Effector CD4-positive, alpha-beta T cell (primary cell): ENCODE data around the gene RFLNA. TPM values are rescaled to one million over a fixed set of nuclear protein-coding genes. Genes with fewer than 3 reads are reported as not detected.

Source experiments
- DNase-seq: peaks from one replicate; pipeline ENCODE4 v3.0.0-alpha.2; 2020
- total RNA-seq: gene quantifications from one replicate; lab custom pipeline; 2026; lab: John Stamatoyannopoulos, UW

RFLNA gene, protein sequence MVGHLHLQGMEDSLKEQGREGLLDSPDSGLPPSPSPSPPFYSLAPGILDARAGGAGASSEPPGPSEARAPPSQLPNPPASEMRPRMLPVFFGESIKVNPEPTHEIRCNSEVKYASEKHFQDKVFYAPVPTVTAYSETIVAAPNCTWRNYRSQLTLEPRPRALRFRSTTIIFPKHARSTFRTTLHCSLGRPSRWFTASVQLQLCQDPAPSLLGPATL
- total RNA-seq = not detected

GRCh38 chr12:124294780-124295341 is at the start of gene RFLNA:
Gene RFLNA, plus strand, starts transcription at chr12:124295093. Its CDS starts 337 bp downstream, at chr12:124295430.
- DNase-seq = no peak

DNA sequence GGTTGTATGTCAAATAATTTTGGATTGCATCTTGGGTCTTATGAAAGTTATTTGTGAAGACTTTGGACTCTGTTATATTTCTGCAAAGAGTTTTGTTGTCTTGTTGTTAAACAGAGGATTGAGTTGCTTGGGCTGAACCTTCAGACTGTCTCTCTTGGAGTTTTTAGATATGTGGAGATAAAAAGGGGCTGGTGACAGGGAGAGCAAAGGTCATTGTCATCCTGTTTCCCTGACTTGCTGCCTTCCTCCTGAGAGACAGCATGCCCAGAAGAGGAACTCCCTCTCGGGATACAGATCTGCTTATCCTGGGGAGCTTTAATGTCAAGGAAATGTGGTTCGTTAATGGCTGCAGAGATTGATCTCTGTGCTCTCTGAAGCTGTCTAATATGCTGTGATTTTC is 47.6 kb upstream of the RFLNA start:
- DNase-seq = no peak

- no peak for DNase-seq
These were observed 45.7 kb upstream of the RFLNA start for GRCh38 chr12:124248941-124249825.

- no peak for DNase-seq
These were observed 43.7 kb upstream of the RFLNA start for GRCh38 chr12:124251186-124251585.

GRCh38 chr12:124252964-124253363 is 41.9 kb upstream of the RFLNA start:
- DNase-seq = no peak

DNA sequence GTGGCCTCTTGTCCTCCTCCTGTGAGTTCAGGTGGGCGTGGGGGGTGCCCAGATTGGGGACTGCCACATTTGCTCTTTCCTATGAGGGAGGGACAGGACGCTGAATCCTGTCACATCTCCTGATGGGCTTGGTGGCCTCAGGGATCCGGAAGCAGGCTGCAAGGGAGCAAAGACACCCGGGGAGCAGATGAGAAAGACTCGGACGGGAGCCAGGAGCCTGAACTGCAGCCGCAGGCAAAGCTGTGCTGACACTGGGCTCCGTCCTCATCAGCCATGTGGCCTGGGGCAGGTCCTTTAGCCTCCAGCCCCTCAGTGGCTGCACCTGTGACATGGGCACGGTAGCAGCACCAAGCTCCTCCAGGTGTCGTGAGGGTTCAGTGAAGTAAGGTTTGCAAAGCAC is 40.8 kb upstream of the RFLNA start:
- no peak for DNase-seq

- no peak for DNase-seq
These were observed 35.5 kb upstream of the RFLNA start for GRCh38 chr12:124259154-124260066.

DNA sequence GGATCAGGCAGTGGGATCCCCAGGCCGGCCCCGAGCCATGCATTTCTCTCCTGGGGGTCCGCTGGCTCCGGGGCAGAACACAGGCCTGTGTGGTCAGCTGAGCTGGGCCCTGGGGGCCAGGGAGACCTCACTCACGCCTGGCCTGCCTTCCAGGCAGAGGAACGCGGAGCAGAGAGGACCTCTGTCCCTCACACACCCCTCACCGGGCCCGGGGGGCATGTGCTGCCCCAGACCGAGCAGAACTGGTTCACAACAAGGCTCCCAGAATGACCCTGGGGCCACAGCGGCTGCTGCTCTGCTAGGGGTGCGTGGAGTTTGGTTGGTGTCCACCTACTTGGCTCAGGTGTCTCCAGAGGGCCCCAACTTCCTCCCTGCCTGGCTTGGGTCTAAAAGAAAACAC is 33.0 kb upstream of the RFLNA start:
- no peak for DNase-seq

GRCh38 chr12:124264089-124264795 is 30.7 kb upstream of the RFLNA start:
- DNase-seq = no peak

DNA sequence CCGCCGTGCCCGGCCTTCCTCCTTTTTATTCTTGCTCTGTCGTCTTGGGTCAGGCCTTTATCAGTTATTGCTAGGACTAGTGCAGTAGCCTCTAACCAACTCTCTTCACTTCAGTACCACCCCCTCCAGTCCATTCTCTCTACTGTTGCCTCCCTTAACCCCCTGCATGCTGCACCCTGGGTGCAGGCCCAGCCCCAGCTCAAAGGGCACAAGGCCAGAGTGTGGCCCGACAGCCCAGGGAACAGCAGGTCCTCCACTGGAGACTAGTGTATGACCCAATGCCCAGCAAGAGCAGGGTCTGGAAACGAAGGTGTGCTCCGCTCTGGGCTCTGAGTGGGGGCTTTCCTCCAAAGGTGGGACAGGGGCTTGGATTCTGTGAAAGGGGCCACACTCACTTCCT is 30.0 kb upstream of the RFLNA start:
- DNase-seq = no peak

GRCh38 chr12:124267205-124267778 is 27.6 kb upstream of the RFLNA start:
- DNase-seq = no peak

DNA sequence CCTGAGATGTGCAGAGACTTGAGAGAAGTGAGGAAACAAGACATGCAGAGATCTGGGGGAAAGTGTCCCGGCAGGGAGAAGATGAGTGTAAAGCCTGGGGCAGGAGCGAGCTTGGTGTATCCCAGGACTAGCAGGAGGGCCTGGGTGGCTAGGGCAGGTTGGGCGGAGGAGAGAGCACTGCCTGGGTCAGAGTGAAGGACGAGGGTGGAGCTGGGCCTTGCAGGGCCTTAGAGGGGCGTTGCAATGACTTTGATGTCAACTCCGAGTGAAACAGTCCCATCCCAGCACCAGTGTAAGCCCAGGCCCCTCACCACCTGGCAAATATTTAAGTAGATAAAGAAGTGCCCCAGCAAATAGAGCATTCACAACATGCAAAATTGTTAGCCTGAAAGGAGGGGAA is 24.2 kb upstream of the RFLNA start:
- no peak for DNase-seq

DNA sequence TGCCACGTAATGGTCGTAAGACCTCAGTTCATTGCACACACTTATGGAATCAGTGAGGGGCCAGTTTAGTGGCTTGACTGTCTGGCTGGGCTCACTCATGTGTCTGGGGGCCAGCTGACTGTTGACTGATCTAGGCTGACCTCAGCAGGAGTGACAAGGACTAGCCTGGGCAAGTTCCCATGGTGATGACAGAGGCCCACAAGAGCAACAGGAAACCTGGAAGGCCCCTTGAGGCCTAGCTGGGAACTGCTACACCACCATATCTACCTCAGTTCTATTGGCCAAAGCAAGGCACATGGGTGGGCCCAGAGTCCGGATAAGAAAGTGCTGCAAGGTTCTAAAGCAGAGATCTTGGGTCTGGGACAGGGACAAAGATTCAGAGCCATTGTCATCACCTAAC is 21.3 kb upstream of the RFLNA start:
- DNase-seq = no peak

DNA sequence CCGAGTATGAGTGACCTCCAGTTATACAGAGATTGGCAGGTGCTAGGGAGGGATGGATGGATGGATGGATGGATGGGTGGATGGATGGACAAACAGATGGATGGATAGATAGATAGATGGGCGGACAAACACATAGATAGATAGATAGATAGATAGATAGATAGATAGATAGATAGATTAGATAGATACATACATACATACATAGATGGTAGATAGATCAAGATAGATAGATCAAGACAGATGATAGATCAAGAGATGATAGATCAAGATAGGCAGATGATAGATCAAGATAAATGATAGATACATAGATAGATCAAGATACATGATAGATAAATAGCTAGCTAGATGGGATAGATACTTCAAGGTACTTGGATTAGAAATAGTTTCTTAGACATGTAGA is 18.6 kb upstream of the RFLNA start:
- DNase-seq = no peak

DNA sequence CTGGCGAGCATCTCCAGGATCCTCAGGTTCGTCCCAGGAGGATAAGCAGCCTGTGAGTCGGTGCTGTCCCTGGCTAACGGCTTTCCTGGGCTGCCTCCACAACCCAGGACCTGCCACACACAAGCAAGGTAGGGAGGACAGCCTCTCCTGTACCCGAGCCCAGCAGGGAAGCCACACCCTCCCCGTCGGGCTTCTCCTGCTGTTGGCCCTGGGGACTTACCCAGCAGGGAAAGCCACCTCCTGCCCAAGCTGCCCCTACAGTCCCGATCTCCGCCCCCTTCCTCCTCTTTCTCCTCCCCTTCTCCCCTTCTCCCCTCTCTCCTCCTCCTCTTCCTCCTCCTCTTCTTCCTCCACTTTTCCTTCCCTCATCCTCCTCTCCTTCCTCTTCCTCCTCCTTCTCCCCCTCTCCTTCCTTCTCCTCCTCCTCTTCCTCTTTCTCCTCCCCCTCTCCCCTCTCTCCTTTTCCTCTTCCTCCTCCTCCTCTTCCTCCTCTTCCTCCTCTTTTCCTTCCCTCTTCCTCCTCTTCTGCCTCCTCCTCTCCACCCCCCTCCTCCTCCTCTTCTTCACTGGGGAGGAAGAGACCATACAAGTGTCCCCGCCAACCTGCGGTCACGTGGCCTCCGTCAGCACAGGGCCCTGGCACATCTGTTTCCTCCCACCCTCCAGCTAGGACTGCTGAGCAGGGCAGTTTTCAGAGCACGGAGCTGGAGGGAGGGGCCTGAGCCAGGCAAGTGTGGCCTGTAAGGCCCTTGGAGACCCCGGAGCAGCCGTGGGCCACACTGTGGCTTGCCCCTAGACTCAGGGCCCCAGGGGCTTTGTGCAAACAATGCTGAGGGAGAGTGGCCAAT is 17.3 kb upstream of the RFLNA start:
- DNase-seq = no peak

- DNase-seq = no peak
These were observed 16.3 kb upstream of the RFLNA start for GRCh38 chr12:124278389-124279101.

GRCh38 chr12:124279315-124279714 is 15.6 kb upstream of the RFLNA start:
- no peak for DNase-seq

GRCh38 chr12:124279846-124280360 is 15.0 kb upstream of the RFLNA start:
- no peak for DNase-seq

GRCh38 chr12:124281309-124281708 is 13.6 kb upstream of the RFLNA start:
- no peak for DNase-seq

DNA sequence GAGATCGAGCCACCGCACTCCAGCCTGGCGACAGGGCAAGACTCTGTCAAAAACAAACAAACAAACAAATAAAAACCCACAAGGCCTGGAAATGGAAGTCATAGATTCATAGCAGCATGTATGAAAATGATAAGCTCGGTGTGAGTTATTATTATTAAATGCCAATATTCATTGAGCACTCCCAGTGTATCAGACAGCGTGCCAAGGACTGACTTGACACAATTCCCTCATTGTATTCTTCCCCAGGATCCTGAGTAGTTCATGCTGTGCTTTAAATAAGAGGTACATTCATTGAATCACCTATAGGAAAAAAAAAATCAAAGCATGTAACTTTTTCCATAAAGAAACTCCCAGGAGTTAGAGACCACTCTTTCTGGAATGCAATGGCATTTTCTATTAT is 12.6 kb upstream of the RFLNA start:
- DNase-seq = no peak
